Neural cell (in vitro differentiated cells): ENCODE data around the gene FRMD1.

Experiments used
- CTCF ChIP-seq: fragments of 450-650 bp; IDR thresholded peaks from 2 replicates; pipeline ENCODE4 v1.5.1; 2014; ENCODE audit warnings: antibody characterized with exemption, mild to moderate bottlenecking, moderate library complexity; ENCODE audit not compliant: poor library complexity, severe bottlenecking
- EP300 ChIP-seq: fragments of 450-650 bp; conservative IDR thresholded peaks from 2 replicates; pipeline ENCODE4 v1.6.1; 2014; ENCODE audit warnings: antibody characterized with exemption, mild to moderate bottlenecking, moderate library complexity; ENCODE audit not compliant: poor library complexity, severe bottlenecking
- EZH2 ChIP-seq: fragments of 200-600, 300-800 bp; shearing (Covaris generic), sonication (generic); IDR thresholded peaks from 2 replicates; pipeline ENCODE4 v1.6.1; 2014; ENCODE audit warnings: antibody characterized with exemption, low read length, borderline replicate concordance, mild to moderate bottlenecking; ENCODE audit not compliant: insufficient read depth, poor library complexity, severe bottlenecking
- MXI1 ChIP-seq: fragments of 450-650 bp; conservative IDR thresholded peaks from 2 replicates; pipeline ENCODE4 v1.6.1; 2014; ENCODE audit warnings: antibody characterized with exemption, mild to moderate bottlenecking; ENCODE audit not compliant: poor library complexity, severe bottlenecking
- POLR2AphosphoS5 ChIP-seq: IDR thresholded peaks from 2 replicates; pipeline ENCODE4 v1.6.1; 2012
- SMC3 ChIP-seq: fragments of 450-650 bp; conservative IDR thresholded peaks from 2 replicates; pipeline ENCODE4 v1.6.1; 2014; ENCODE audit warnings: antibody characterized with exemption, mild to moderate bottlenecking, moderate library complexity; ENCODE audit not compliant: poor library complexity
- TAF1 ChIP-seq: IDR thresholded peaks from 2 replicates; pipeline ENCODE4 v1.6.1; 2012; ENCODE audit warnings: low read depth

GRCh38 chr6:168033791-168034190 lies 45.2 kb downstream of the FRMD1 start:
- TF ChIP-seq CTCF (no peak), POLR2AphosphoS5 (no peak), TAF1 (no peak), EZH2 (no peak), SMC3 (no peak), EP300 (no peak), MXI1 (no peak)
